Measurements from ENCODE around the gene DENND4C.

DNA sequence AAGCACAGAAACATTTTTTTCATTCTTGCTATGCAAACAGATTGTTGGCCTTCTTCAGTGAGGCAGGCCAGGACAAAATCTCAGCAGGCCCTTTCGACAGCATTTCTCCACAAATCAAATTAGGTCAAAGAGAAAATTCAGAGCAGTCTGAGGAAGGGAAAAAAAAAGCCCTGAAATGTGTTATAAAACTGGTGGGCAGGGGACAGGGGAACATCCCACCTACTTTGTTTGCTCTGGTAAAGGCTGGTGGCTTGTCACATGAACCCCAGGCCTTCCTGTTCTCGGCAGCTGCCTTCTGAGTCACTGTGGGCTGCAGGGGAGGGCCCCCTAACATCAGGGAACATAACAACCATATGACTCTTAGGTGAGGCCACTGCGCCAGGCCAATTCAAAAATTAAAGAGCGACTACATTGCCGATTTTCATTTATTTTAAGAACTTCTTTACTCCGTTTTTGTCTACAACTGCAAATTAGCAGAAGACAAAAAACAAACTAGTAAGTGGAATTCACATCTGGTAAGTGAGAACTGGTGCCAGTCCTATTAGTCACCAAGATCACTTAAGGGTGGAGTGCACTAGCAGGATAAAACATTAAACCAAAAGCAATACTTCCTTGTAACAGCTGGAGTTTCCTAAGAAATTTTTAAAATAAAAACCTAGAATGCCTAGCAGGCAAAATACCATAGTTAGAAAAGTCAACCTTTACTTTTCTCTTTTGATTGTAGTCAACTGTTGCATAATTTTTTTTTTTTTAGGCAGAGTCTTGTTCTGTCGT, 46.2 kb upstream of the DENND4C start:
- TF ChIP-seq, protein P1, sequence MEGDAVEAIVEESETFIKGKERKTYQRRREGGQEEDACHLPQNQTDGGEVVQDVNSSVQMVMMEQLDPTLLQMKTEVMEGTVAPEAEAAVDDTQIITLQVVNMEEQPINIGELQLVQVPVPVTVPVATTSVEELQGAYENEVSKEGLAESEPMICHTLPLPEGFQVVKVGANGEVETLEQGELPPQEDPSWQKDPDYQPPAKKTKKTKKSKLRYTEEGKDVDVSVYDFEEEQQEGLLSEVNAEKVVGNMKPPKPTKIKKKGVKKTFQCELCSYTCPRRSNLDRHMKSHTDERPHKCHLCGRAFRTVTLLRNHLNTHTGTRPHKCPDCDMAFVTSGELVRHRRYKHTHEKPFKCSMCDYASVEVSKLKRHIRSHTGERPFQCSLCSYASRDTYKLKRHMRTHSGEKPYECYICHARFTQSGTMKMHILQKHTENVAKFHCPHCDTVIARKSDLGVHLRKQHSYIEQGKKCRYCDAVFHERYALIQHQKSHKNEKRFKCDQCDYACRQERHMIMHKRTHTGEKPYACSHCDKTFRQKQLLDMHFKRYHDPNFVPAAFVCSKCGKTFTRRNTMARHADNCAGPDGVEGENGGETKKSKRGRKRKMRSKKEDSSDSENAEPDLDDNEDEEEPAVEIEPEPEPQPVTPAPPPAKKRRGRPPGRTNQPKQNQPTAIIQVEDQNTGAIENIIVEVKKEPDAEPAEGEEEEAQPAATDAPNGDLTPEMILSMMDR (IDR thresholded peaks at IDR 0.05): no peak
- no peak for TF ChIP-seq POLR2A (IDR thresholded peaks at IDR 0.05)

All from transverse colon (tissue), 3 donors.